ENCODE measurements around the gene FRMD4B. TPM values are rescaled to one million over a fixed set of nuclear protein-coding genes. Genes with fewer than 3 reads are reported as not detected.

The FRMD4B gene
- total and polyA plus RNA-seq, 10 of the 15 experiments (the other 5 are each of a cell fraction or from before 2014, with no cell fraction given) = 3.9 to 11.4 (median 8.0) TPM

- TF ChIP-seq HSF1 (IDR thresholded peaks at IDR 0.05; ENCODE audit: low read depth, low read length) = no peak
- TF ChIP-seq CREM (IDR thresholded peaks at IDR 0.05; ENCODE audit: low read depth) = no peak
- TF ChIP-seq MEF2B (IDR thresholded peaks at IDR 0.05; ENCODE audit: partially characterized antibody, poor library complexity, severe bottlenecking) = peak; percentile 59
- TF ChIP-seq ZZZ3 (IDR thresholded peaks at IDR 0.05; ENCODE audit: control insufficient read depth, insufficient read length, low read depth) = no peak
- 0 out of 2 replicates have a peak, but pooled peaks have one; percentile 45 for TF ChIP-seq NBN (IDR thresholded peaks at IDR 0.05)
- TF ChIP-seq GATAD2B (conservative IDR thresholded peaks at IDR 0.05; ENCODE audit: low read depth) = 0 out of 2 replicates have a peak, but pooled peaks have one; percentile 37
- no peak for TF ChIP-seq YY1 (IDR thresholded peaks at IDR 0.05; ENCODE audit: low read depth, low read length)
- TF ChIP-seq BCL11A (IDR thresholded peaks at IDR 0.05; ENCODE audit: low read depth, low read length) = no peak
- TF ChIP-seq WRNIP1 (IDR thresholded peaks at IDR 0.05; ENCODE audit: borderline replicate concordance, low read depth, low read length) = no peak
- TF ChIP-seq BMI1 (IDR thresholded peaks at IDR 0.05; ENCODE audit: borderline replicate concordance) = peak; percentile 83
- peak; percentile 72 for TF ChIP-seq NR2F1 (conservative IDR thresholded peaks at IDR 0.05)
- TF ChIP-seq POLR2AphosphoS2 (IDR thresholded peaks at IDR 0.05; ENCODE audit: low read depth, low read length) = no peak
- no peak for TF ChIP-seq CBX5 (IDR thresholded peaks at IDR 0.05; ENCODE audit: low read depth)
Observed at GRCh38 chr3:69178838-69179739, 206.8 kb downstream of the FRMD4B start (continued).
